Thoracic aorta (tissue), 2 donors: ENCODE results near the gene SARS1. TPM values are rescaled to one million over a fixed set of nuclear protein-coding genes. Genes with fewer than 3 reads are reported as not detected.

Source experiments
- ATAC-seq: fragments of 150-250 bp; one replicate; pipeline ENCODE4 v1.8.0; 2017; ENCODE audit warnings: low read depth; ENCODE audit not compliant: insufficient number of reproducible peaks, low FRiP score
- DNase-seq: peaks from one replicate; pipeline ENCODE4 v3.0.0-alpha.2; 2020; ENCODE audit warnings: low spot score
- H3K27ac ChIP-seq, 2 donors: fragments of 200-600 bp; sonication (generic); 1 replicate in 1 of 2; 2 replicates in 1 of 2; pipeline ENCODE4 v1.5.1; 2016; ENCODE audit warnings: mild to moderate bottlenecking in 2 of 2, moderate library complexity in 2 of 2
- H3K27me3 ChIP-seq: fragments of 200-600 bp; sonication (generic); replicated peaks from 2 replicates; pipeline ENCODE4 v1.6.0; 2016; ENCODE audit warnings: mild to moderate bottlenecking; ENCODE audit not compliant: insufficient read depth
- H3K36me3 ChIP-seq: fragments of 200-600 bp; sonication (generic); one replicate; pipeline ENCODE4 v1.5.1; 2016
- H3K4me1 ChIP-seq, 2 donors: fragments of 200-600 bp; sonication (generic); 1 replicate in 1 of 2; 2 replicates in 1 of 2; pipeline versions ENCODE4 v1.5.1 to v1.6.0; 2016; ENCODE audit warnings: low read depth in 2 of 2, mild to moderate bottlenecking in 1 of 2; ENCODE audit not compliant: control insufficient read depth in 1 of 2
- H3K4me3 ChIP-seq: fragments of 200-600 bp; sonication (generic); 2 replicates; pipeline ENCODE4 v1.5.1; 2016; ENCODE audit warnings: mild to moderate bottlenecking
- H3K9me3 ChIP-seq: fragments of 200-600 bp; sonication (generic); 2 replicates; pipeline ENCODE4 v1.5.1; 2016
- CTCF ChIP-seq: fragments of 200-600 bp; sonication (generic); IDR thresholded peaks from one replicate; pipeline ENCODE4 v1.5.1; 2019; ENCODE audit warnings: antibody characterized with exemption
- total RNA-seq, 2 donors: library from RNA; depleted of rRNA; stranded (reverse); fragments of >200 nt; gene quantifications; one replicate each; pipeline versions ENCODE4 v1.1.0 to v1.2.3, GENCODE V29; 2016

SARS1 gene
- total RNA-seq, 2 donors from 2014 or later: 122 to 137 TPM

- no peak overlapping the region for H3K4me3 ChIP-seq
- peaks cover 0 to 17% of the 10 kb centered on the region in 2 donors for H3K4me1 ChIP-seq
- no peak for DNase-seq
- no peaks in the 10 kb centered on the region for H3K27me3 ChIP-seq
- H3K36me3 ChIP-seq: no peaks in the 10 kb centered on the region
- H3K27ac ChIP-seq: no peak overlapping the region
- ATAC-seq: no peak
- H3K9me3 ChIP-seq: no peaks in the 10 kb centered on the region
- no peak for TF ChIP-seq CTCF
Observed at GRCh38 chr1:109272021-109272799, 58.5 kb downstream of the SARS1 start.

GRCh38 chr1:109272831-109273547, 59.3 kb downstream of the SARS1 start:
- H3K27me3 ChIP-seq: no peaks in the 10 kb centered on the region
- H3K4me3 ChIP-seq: no peak overlapping the region
- ATAC-seq: no peak
- H3K9me3 ChIP-seq: no peaks in the 10 kb centered on the region
- H3K36me3 ChIP-seq: no peaks in the 10 kb centered on the region
- no peak overlapping the region for H3K27ac ChIP-seq
- peaks cover 0 to 23% of the 10 kb centered on the region in 2 donors for H3K4me1 ChIP-seq
- no peak for DNase-seq
- no peak for TF ChIP-seq CTCF

GRCh38 chr1:109273570-109274288, 60.0 kb downstream of the SARS1 start:
- Histone ChIP-seq H3K9me3 (no peaks in the 10 kb centered on the region), H3K4me3 (no peak overlapping the region), H3K4me1 (peaks cover 0 to 23% of the 10 kb centered on the region in 2 donors), H3K36me3 (no peaks in the 10 kb centered on the region), H3K27ac (no peak overlapping the region), H3K27me3 (no peaks in the 10 kb centered on the region)
- DNase-seq (no peak), ATAC-seq (no peak)
- no peak for TF ChIP-seq CTCF

GRCh38 chr1:109274533-109275476, 61.1 kb downstream of the SARS1 start:
- ATAC-seq (no peak), DNase-seq (no peak)
- no peaks in the 10 kb centered on the region for H3K27me3 ChIP-seq
- TF ChIP-seq CTCF: no peak
- no peaks in the 10 kb centered on the region for H3K9me3 ChIP-seq
- no peak overlapping the region for H3K27ac ChIP-seq
- H3K36me3 ChIP-seq: no peaks in the 10 kb centered on the region
- H3K4me1 ChIP-seq: peaks cover 0 to 23% of the 10 kb centered on the region in 2 donors
- H3K4me3 ChIP-seq: no peak overlapping the region
